Endodermal cell (in vitro differentiated cells): Measurements from ENCODE around the gene SH2B2. TPM values are rescaled to one million over a fixed set of nuclear protein-coding genes. Genes with fewer than 3 reads are reported as not detected.

ENCODE experiments used
- DNase-seq: peaks from one replicate; pipeline ENCODE4 v3.0.0-alpha.2; 2017
- H3K27ac ChIP-seq: 2 replicates; pipeline ENCODE4 v1.5.1; 2013; ENCODE audit warnings: mild to moderate bottlenecking, low read depth, low read length, moderate library complexity
- H3K27me3 ChIP-seq: 2 replicates; pipeline ENCODE4 v1.6.1; 2013; ENCODE audit warnings: mild to moderate bottlenecking, low read length, moderate library complexity; ENCODE audit not compliant: insufficient read depth, control insufficient read depth, poor library complexity, severe bottlenecking
- H3K36me3 ChIP-seq: 2 replicates; pipeline ENCODE4 v1.7.0; 2013; ENCODE audit warnings: mild to moderate bottlenecking, low read length, moderate library complexity; ENCODE audit not compliant: control insufficient read depth, insufficient read depth
- H3K4me1 ChIP-seq: one replicate; pipeline ENCODE4 v1.7.0; 2013; ENCODE audit warnings: low read length; ENCODE audit not compliant: control insufficient read depth, insufficient read depth
- H3K4me3 ChIP-seq: 2 replicates; pipeline ENCODE4 v1.5.1; 2013; ENCODE audit warnings: mild to moderate bottlenecking, low read length, moderate library complexity
- H3K9ac ChIP-seq: 2 replicates; pipeline ENCODE4 v1.6.1; 2013; ENCODE audit warnings: mild to moderate bottlenecking, low read length, moderate library complexity; ENCODE audit not compliant: poor library complexity, severe bottlenecking; ENCODE audit errors: extremely low read depth
- H3K9me3 ChIP-seq: 2 replicates; pipeline ENCODE4 v1.6.1; 2013; ENCODE audit warnings: mild to moderate bottlenecking, low read length, moderate library complexity; ENCODE audit not compliant: control insufficient read depth
- H3K27ac Mint-ChIP-seq: 2 replicates; pipeline ENCODE4 v1.8.0; 2020; ENCODE audit warnings: mixed read lengths
- H3K27me3 Mint-ChIP-seq: 2 replicates; pipeline ENCODE4 v1.8.0; 2021; ENCODE audit warnings: mild to moderate bottlenecking, mixed read lengths; ENCODE audit not compliant: insufficient read depth
- H3K36me3 Mint-ChIP-seq: 2 replicates; pipeline ENCODE4 v1.8.0; 2020; ENCODE audit warnings: low read depth, mixed read lengths
- H3K4me1 Mint-ChIP-seq: 2 replicates; pipeline ENCODE4 v1.8.0; 2020; ENCODE audit warnings: mixed read lengths
- H3K4me3 Mint-ChIP-seq: 2 replicates; pipeline ENCODE4 v1.8.0; 2020; ENCODE audit warnings: mild to moderate bottlenecking, moderate library complexity, mixed read lengths
- H3K9me3 Mint-ChIP-seq: 2 replicates; pipeline ENCODE4 v1.8.0; 2020; ENCODE audit warnings: mild to moderate bottlenecking, mixed read lengths
- WGBS, 2 experiments: methylation state at CpG; one replicate each; pipeline versions ENCODE4 v1.1.5 to v1.1.7; 2013; ENCODE audit warnings: missing lambda C conversion rate in 2 of 2, mixed read lengths in 1 of 2; ENCODE audit not compliant: insufficient coverage in 1 of 2, insufficient read length in 1 of 2; 5-methylcytosine and 5-hydroxymethylcytosine counted together
- total RNA-seq, 2 donors: library from RNA; stranded (reverse); fragmentation: NEBNext Ultra II Directional in 1 of 2; extraction: Animal tissue kit (Norgen Biotek cat#: 25700) in 1 of 2; gene quantifications; 2 replicates in 1 of 2; 3 replicates in 1 of 2; pipeline ENCODE4 v1.2.1, GENCODE V29; 2021
- TF ChIP-seq, protein P1 (sequence below): fragments of 200-600 bp; sonication (generic); conservative IDR thresholded peaks from 2 replicates; pipeline ENCODE4 v1.5.0; 2021; ENCODE audit warnings: antibody characterized with exemption, mild to moderate bottlenecking

The SH2B2 gene
- total RNA-seq, 2 donors from 2014 or later = 8.0 to 8.7 TPM

DNA sequence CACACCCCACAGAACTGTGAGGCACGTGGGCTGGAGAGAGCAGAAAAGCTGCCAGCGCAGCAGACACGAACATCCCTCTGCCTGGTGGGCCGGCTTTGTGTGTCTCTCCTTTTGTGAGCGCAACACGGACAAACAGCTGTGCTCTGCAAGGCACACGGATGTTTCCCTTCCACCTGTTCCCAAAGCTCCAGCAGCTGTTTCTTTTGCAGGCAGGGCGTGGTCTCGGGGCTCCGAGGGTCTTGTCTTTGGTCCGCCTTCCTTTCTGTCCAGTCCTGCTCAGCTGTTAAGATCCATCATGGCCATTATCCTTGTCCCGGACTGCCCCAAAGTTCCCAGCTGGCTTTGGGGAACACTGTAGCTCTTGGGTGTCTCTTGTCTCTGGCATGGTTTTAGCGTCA, 32.7 kb upstream of the SH2B2 start:
- Mint-ChIP-seq H3K9me3 (no peaks in the 10 kb centered on the region), H3K36me3 (peaks cover 15% of the 10 kb centered on the region), H3K4me1 (peaks cover 14% of the 10 kb centered on the region), H3K4me3 (no peak overlapping the region), H3K27ac (no peak overlapping the region), H3K27me3 (no peaks in the 10 kb centered on the region)
- Histone ChIP-seq H3K9me3 (no peaks in the 10 kb centered on the region), H3K4me3 (no peak overlapping the region), H3K27me3 (no peaks in the 10 kb centered on the region), H3K36me3 (peaks cover 14% of the 10 kb centered on the region), H3K9ac (no peak overlapping the region), H3K4me1 (no peaks in the 10 kb centered on the region), H3K27ac (no peak overlapping the region)
- no peak for DNase-seq
- WGBS, 2 experiments = 93 to 97% methylated on average over 13 of the region's 13 CpGs
- TF ChIP-seq, protein P1, sequence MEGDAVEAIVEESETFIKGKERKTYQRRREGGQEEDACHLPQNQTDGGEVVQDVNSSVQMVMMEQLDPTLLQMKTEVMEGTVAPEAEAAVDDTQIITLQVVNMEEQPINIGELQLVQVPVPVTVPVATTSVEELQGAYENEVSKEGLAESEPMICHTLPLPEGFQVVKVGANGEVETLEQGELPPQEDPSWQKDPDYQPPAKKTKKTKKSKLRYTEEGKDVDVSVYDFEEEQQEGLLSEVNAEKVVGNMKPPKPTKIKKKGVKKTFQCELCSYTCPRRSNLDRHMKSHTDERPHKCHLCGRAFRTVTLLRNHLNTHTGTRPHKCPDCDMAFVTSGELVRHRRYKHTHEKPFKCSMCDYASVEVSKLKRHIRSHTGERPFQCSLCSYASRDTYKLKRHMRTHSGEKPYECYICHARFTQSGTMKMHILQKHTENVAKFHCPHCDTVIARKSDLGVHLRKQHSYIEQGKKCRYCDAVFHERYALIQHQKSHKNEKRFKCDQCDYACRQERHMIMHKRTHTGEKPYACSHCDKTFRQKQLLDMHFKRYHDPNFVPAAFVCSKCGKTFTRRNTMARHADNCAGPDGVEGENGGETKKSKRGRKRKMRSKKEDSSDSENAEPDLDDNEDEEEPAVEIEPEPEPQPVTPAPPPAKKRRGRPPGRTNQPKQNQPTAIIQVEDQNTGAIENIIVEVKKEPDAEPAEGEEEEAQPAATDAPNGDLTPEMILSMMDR = no peak

DNA sequence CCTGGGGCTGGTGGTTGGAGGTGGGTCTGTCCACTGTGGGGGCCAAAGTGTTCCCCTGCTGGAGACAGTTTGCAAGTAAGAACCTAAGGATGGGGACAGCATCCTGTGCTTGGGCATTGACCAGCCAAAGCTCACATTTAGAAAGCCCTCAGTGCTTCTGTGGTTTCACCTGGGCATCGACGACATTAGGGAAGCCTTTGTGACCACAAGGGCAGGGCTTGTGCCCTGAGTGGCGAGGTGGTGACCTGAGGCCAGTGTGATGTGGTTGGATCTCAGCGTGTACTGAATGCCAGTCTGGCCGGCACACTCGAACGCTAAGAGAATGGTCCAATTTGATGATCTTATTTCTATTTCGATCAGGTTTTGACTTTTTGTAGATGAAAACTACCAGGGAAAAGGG, 32.1 kb upstream of the SH2B2 start:
- Histone ChIP-seq H3K27me3 (no peaks in the 10 kb centered on the region), H3K4me3 (no peak overlapping the region), H3K9me3 (no peaks in the 10 kb centered on the region), H3K4me1 (no peaks in the 10 kb centered on the region), H3K9ac (no peak overlapping the region), H3K36me3 (peaks cover 14% of the 10 kb centered on the region), H3K27ac (peak overlapping the region; percentile 1)
- Mint-ChIP-seq H3K9me3 (no peaks in the 10 kb centered on the region), H3K27me3 (no peaks in the 10 kb centered on the region), H3K4me1 (peaks cover 14% of the 10 kb centered on the region), H3K27ac (no peak overlapping the region), H3K36me3 (peaks cover 12% of the 10 kb centered on the region), H3K4me3 (no peak overlapping the region)
- TF ChIP-seq, protein P1 = no peak
- no peak for DNase-seq
- WGBS, 2 experiments = 86 to 87% methylated on average over 8 of the region's 8 CpGs

DNA sequence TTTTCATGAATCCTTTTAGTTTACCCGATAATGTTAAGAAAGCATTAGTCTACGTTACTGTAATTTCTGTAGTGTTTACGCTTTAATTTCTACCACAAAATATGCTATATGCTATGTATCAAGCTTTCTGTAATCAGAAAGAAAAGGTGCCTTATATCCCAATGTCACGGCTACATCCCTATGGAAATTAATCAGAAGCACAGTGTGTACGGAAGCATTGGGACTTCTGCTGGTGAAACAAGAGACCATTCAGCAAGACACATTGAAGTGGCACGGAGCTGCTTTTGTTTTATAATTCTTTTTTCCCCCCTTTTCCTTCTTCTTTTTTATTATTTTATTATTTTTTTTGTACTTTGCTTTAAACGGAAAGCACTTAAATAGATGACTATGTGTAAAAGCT, 31.2 kb upstream of the SH2B2 start:
- Histone ChIP-seq H3K9me3 (no peaks in the 10 kb centered on the region), H3K27me3 (no peaks in the 10 kb centered on the region), H3K4me3 (no peak overlapping the region), H3K4me1 (no peaks in the 10 kb centered on the region), H3K9ac (no peak overlapping the region), H3K27ac (no peak overlapping the region), H3K36me3 (peaks cover 6% of the 10 kb centered on the region)
- Mint-ChIP-seq H3K9me3 (no peaks in the 10 kb centered on the region), H3K27ac (no peak overlapping the region), H3K36me3 (peaks cover 3% of the 10 kb centered on the region), H3K4me1 (peaks cover 14% of the 10 kb centered on the region), H3K27me3 (no peaks in the 10 kb centered on the region), H3K4me3 (no peak overlapping the region)
- TF ChIP-seq, protein P1 = no peak
- 91 to 94% methylated on average over 2 to 6 of the region's 7 CpGs for WGBS, 2 experiments
- DNase-seq = no peak
